Sigmoid colon (tissue), 7 donors: ENCODE measurements around the gene SIM2. TPM values are rescaled to one million over a fixed set of nuclear protein-coding genes. Genes with fewer than 3 reads are reported as not detected.
A peak's percentile ranks its signal among the peaks of the same experiment; 100 is the strongest.

Experiments
- DNase-seq: peaks from one replicate; pipeline ENCODE4 v3.0.0-alpha.2; 2019
- H3K27ac ChIP-seq, 4 donors: fragments of 200-600 bp; sonication (generic); one replicate each; pipeline ENCODE4 v1.5.1; 2016 to 2019; ENCODE audit warnings: mild to moderate bottlenecking in 1 of 4
- H3K27me3 ChIP-seq, 3 donors: fragments of 200-600 bp; sonication (generic); one replicate each; pipeline ENCODE4 v1.5.1; 2019; ENCODE audit warnings: mild to moderate bottlenecking in 1 of 3
- H3K36me3 ChIP-seq, 4 donors: fragments of 200-600 bp; sonication (generic); one replicate each; pipeline ENCODE4 v1.5.1; 2016 to 2019
- H3K4me1 ChIP-seq, 4 donors: fragments of 200-600 bp; sonication (generic); one replicate each; pipeline ENCODE4 v1.5.1; 2017 to 2019
- H3K4me3 ChIP-seq, 4 donors: fragments of 200-600 bp; sonication (generic); one replicate each; pipeline ENCODE4 v1.5.1; 2017 to 2019; ENCODE audit warnings: mild to moderate bottlenecking in 2 of 4, moderate library complexity in 1 of 4
- H3K9me3 ChIP-seq, 4 donors: fragments of 200-600 bp in 3 of 4; sonication (generic) in 3 of 4; one replicate each; pipeline versions ENCODE4 v1.5.1 to v1.6.1; 2013 to 2019
- EP300 ChIP-seq, 4 donors: sonication (generic); formaldehyde crosslinking; IDR thresholded peaks; one replicate each; pipeline ENCODE4 v1.6.1; 2017; ENCODE audit warnings: antibody characterized with exemption in 4 of 4
- POLR2A ChIP-seq, 2 donors: fragments of 450-650 bp; IDR thresholded peaks; one replicate each; pipeline ENCODE4 v1.6.1; 2016; ENCODE audit warnings: antibody characterized with exemption in 2 of 2, mild to moderate bottlenecking in 2 of 2, moderate library complexity in 2 of 2
- POLR2AphosphoS5 ChIP-seq, 4 donors: sonication (generic); formaldehyde crosslinking; IDR thresholded peaks; one replicate each; pipeline ENCODE4 v1.6.1; 2017; ENCODE audit warnings: antibody characterized with exemption in 4 of 4
- WGBS, 2 donors: extraction: QIAGEN DNeasy Blood & Tissue Kit; methylation state at CpG; one replicate each; pipeline ENCODE4 v1.1.7; 2013; 5-methylcytosine and 5-hydroxymethylcytosine counted together
- intact Hi-C: fragments of 100-400 bp; cut with DNase I; formaldehyde crosslinking; loops from one replicate; pipeline ENCODE4 v1.15.1; 2023
- polyA plus RNA-seq, 3 donors: library from polyadenylated mRNA; stranded (reverse); fragments of 200-250 nt; gene quantifications; one replicate each; pipeline ENCODE4 v1.2.3, GENCODE V29; 2013
- total RNA-seq, 4 donors: library from RNA; depleted of rRNA; stranded (reverse); fragments of >200 nt; gene quantifications; one replicate each; pipeline ENCODE4 v1.1.0, GENCODE V29; 2016
- TF ChIP-seq, protein P1 (sequence below), 4 experiments: fragments of 450-650 bp in 3 of 4; fragments of 200-600 bp in 1 of 4; IDR thresholded peaks; one replicate each; pipeline ENCODE4 v1.5.1; 2016 to 2019; ENCODE audit warnings: antibody characterized with exemption in 4 of 4, mild to moderate bottlenecking in 3 of 4, moderate library complexity in 2 of 4
- donor health status: healthy with polysubstance abuse.
- donor health status: Bipolar disorder and iron deficiency.
- donor health status: healthy.

SIM2 gene
- total and polyA plus RNA-seq, 7 donors, result 0.01 to 0.60 TPM; not detected in 5

DNA sequence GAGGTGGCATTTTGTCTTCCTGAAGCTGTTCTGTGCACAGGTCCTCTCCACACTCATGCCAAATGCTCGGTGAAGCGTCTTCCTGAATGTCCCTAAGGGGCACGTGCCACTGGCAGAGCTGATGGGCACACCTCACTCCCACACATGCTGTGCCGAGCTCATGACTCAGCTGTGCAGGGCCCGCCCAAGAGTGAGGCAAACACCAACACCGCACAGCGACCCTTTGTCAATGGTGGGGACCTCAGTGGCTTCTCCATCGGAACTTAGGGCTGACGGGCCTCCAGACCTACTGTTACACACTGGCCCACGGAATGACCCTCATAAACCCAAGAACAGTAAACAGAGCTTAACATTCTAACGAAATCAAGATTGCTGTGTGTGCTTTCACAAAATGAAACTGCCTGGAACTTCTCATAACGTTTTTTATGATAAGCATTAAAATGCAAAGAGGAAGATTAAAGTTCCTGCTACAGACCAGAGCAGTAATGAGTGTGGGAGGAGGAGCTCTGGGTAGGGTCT lies 89.3 kb downstream of the SIM2 start:
- 9 to 55% methylated on average over 12 of the region's 12 CpGs for WGBS, 2 donors
- Histone ChIP-seq H3K27me3 (no peaks in the 10 kb centered on the region), H3K4me1 (no peaks in the 10 kb centered on the region), H3K9me3 (no peaks in the 10 kb centered on the region), H3K4me3 (peak overlapping the region in 2 of 4 donors; percentile 2 to 20), H3K36me3 (no peaks in the 10 kb centered on the region), H3K27ac (no peak overlapping the region)
- no peak for DNase-seq
- intact Hi-C loops, result no loop called here
- TF ChIP-seq EP300 (IDR thresholded peaks at IDR 0.05) (no peak), POLR2AphosphoS5 (IDR thresholded peaks at IDR 0.05) (no peak), POLR2A (IDR thresholded peaks at IDR 0.05) (no peak)
- TF ChIP-seq, protein P1, sequence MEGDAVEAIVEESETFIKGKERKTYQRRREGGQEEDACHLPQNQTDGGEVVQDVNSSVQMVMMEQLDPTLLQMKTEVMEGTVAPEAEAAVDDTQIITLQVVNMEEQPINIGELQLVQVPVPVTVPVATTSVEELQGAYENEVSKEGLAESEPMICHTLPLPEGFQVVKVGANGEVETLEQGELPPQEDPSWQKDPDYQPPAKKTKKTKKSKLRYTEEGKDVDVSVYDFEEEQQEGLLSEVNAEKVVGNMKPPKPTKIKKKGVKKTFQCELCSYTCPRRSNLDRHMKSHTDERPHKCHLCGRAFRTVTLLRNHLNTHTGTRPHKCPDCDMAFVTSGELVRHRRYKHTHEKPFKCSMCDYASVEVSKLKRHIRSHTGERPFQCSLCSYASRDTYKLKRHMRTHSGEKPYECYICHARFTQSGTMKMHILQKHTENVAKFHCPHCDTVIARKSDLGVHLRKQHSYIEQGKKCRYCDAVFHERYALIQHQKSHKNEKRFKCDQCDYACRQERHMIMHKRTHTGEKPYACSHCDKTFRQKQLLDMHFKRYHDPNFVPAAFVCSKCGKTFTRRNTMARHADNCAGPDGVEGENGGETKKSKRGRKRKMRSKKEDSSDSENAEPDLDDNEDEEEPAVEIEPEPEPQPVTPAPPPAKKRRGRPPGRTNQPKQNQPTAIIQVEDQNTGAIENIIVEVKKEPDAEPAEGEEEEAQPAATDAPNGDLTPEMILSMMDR (IDR thresholded peaks at IDR 0.05), result no peak

DNA sequence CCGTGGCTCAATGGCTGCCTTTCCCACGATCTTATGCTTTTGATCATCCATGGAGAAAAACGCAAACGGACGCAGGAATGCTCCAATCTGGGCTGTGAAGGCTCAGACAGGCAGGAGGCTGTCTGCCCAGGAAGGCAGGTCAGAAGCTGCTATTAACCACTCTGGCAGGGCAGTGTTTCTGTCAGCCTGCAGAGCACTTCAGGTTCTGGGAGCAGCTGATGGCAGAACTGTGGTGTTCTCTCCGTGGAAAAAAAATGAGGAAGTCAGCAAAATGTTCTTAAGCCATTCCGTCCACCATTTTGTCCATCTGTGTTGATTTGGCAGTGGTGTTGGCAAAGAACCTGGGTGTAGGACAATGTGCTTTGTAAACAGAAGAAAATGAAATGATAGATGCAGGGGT lies 91.7 kb downstream of the SIM2 start:
- H3K4me1 ChIP-seq, result no peaks in the 10 kb centered on the region
- H3K27ac ChIP-seq, result no peak overlapping the region
- TF ChIP-seq, protein P1 (IDR thresholded peaks at IDR 0.05), result no peak
- TF ChIP-seq EP300 (IDR thresholded peaks at IDR 0.05) (no peak), POLR2A (IDR thresholded peaks at IDR 0.05) (no peak), POLR2AphosphoS5 (IDR thresholded peaks at IDR 0.05) (no peak)
- intact Hi-C loops, result no loop called here
- no peaks in the 10 kb centered on the region for H3K9me3 ChIP-seq
- no peaks in the 10 kb centered on the region for H3K27me3 ChIP-seq
- 85 to 93% methylated on average over 7 of the region's 7 CpGs for WGBS, 2 donors
- H3K4me3 ChIP-seq, result no peak overlapping the region
- no peak for DNase-seq
- no peaks in the 10 kb centered on the region for H3K36me3 ChIP-seq

GRCh38 chr21:36791180-36791579 lies 92.3 kb downstream of the SIM2 start:
- H3K9me3 ChIP-seq, result peaks cover 0 to 3% (median 0%) of the 10 kb centered on the region in 4 donors
- H3K27me3 ChIP-seq, result no peaks in the 10 kb centered on the region
- TF ChIP-seq POLR2A (IDR thresholded peaks at IDR 0.05) (no peak), POLR2AphosphoS5 (IDR thresholded peaks at IDR 0.05) (no peak), EP300 (IDR thresholded peaks at IDR 0.05) (no peak)
- TF ChIP-seq, protein P1 (IDR thresholded peaks at IDR 0.05), result no peak
- no peaks in the 10 kb centered on the region for H3K4me1 ChIP-seq
- H3K27ac ChIP-seq, result no peak overlapping the region
- no peak for DNase-seq
- no peaks in the 10 kb centered on the region for H3K36me3 ChIP-seq
- intact Hi-C loops, result no loop called here
- WGBS, 2 donors, result 94 to 97% methylated on average over 10 of the region's 10 CpGs
- H3K4me3 ChIP-seq, result no peak overlapping the region

DNA sequence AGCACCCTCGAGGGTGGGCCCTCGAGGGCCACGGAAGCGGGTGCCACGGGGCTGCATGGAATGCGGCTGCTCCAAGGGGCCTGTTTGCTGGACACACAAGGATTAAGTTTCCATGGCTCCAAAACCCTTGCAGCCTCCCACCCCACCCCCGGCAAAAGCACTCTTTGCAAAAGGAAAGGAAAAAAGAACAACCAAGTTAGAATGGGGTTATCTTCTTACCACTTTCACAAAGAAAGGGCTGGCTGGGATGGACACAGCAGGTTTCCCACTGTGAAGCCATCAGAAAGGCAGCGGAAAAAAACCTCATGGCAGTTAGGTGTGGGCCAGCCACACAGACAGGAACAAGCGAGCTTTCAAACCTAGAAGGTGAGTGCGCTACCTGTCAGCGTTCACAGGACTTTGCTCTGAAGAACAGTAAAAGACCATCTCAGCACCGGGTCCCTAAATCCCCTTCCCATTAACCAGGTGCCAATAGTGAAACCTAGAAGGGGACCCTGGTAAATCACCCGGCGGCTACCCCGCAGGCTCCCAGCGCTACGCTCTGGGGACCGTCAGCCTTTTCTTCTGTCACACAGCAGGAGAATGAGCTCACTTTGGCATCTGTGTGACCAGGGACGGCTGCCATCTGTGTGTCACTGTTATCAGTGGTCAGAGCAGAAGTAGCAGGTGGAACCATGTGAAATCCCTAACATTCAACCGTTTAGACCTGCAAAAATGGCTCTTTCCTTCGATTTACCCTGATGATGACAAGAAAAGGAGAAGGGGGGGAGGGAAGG lies 93.0 kb downstream of the SIM2 start:
- no peak for TF ChIP-seq POLR2A (IDR thresholded peaks at IDR 0.05)
- TF ChIP-seq, protein P1 (IDR thresholded peaks at IDR 0.05), result no peak
- TF ChIP-seq EP300 (IDR thresholded peaks at IDR 0.05), result no peak
- no peak for TF ChIP-seq POLR2AphosphoS5 (IDR thresholded peaks at IDR 0.05)
- WGBS, 2 donors, result 91 to 94% methylated on average over 21 of the region's 21 CpGs

More for the DNA sequence above, 93.0 kb downstream of the SIM2 start:
- Histone ChIP-seq H3K27me3 (no peaks in the 10 kb centered on the region), H3K4me3 (no peak overlapping the region), H3K36me3 (no peaks in the 10 kb centered on the region), H3K9me3 (peaks cover 0 to 4% (median 0%) of the 10 kb centered on the region in 4 donors), H3K27ac (no peak overlapping the region), H3K4me1 (no peaks in the 10 kb centered on the region)
- intact Hi-C loops, result no loop called here
- DNase-seq, result no peak
